Hepatocyte (in vitro differentiated cells): Measurements from ENCODE around the gene CMTM5. TPM values are rescaled to one million over a fixed set of nuclear protein-coding genes. Genes with fewer than 3 reads are reported as not detected.

Experiments used
- DNase-seq: peaks from one replicate; pipeline ENCODE4 v3.0.0-alpha.2; 2016; ENCODE audit warnings: low spot score
- H2AFZ ChIP-seq: fragments of 200-600 bp; sonication (generic); 2 replicates; pipeline ENCODE4 v1.6.0; 2016; ENCODE audit warnings: antibody characterized with exemption, mild to moderate bottlenecking
- H3K27ac ChIP-seq: fragments of 200-600 bp; sonication (generic); 2 replicates; pipeline ENCODE4 v1.5.1; 2016; ENCODE audit warnings: mild to moderate bottlenecking
- H3K27me3 ChIP-seq: fragments of 200-600 bp; sonication (generic); 2 replicates; pipeline ENCODE4 v1.6.1; 2016
- H3K36me3 ChIP-seq: fragments of 200-600 bp; sonication (generic); replicated peaks from 2 replicates; pipeline ENCODE4 v1.5.1; 2016; ENCODE audit warnings: low read depth; ENCODE audit not compliant: insufficient read depth
- H3K4me1 ChIP-seq: fragments of 200-600 bp; sonication (generic); 2 replicates; pipeline ENCODE4 v1.5.1; 2016; ENCODE audit warnings: mild to moderate bottlenecking, moderate library complexity; ENCODE audit not compliant: insufficient read depth
- H3K4me2 ChIP-seq: fragments of 200-600 bp; sonication (generic); 2 replicates; pipeline ENCODE4 v1.6.0; 2016
- H3K4me3 ChIP-seq: fragments of 200-600 bp; sonication (generic); 2 replicates; pipeline ENCODE4 v1.5.1; 2016; ENCODE audit warnings: mild to moderate bottlenecking
- H3K79me2 ChIP-seq: fragments of 200-600 bp; sonication (generic); 2 replicates; pipeline ENCODE4 v1.6.0; 2017; ENCODE audit warnings: mild to moderate bottlenecking
- H3K9me2 ChIP-seq: fragments of 200-600 bp; sonication (generic); replicated peaks from 2 replicates; pipeline ENCODE4 v1.6.0; 2017; ENCODE audit warnings: mild to moderate bottlenecking; ENCODE audit not compliant: insufficient read depth
- H3K9me3 ChIP-seq: fragments of 200-600 bp; sonication (generic); 2 replicates; pipeline ENCODE4 v1.5.1; 2016; ENCODE audit warnings: low read depth, mild to moderate bottlenecking
- H4K20me1 ChIP-seq: fragments of 200-600 bp; sonication (generic); 2 replicates; pipeline ENCODE4 v1.6.0; 2016; ENCODE audit warnings: mild to moderate bottlenecking; ENCODE audit not compliant: insufficient read depth, poor library complexity, severe bottlenecking
- EZH2 ChIP-seq: fragments of 200-600 bp; sonication (generic); IDR thresholded peaks from 2 replicates; pipeline ENCODE4 v1.6.1; 2016; ENCODE audit warnings: antibody characterized with exemption, mild to moderate bottlenecking, borderline replicate concordance
- EZH2phosphoT487 ChIP-seq: fragments of 200-600 bp; sonication (generic); IDR thresholded peaks from one replicate; pipeline ENCODE4 v1.6.1; 2018; ENCODE audit warnings: antibody characterized with exemption, mild to moderate bottlenecking, low read depth, moderate library complexity; ENCODE audit not compliant: unreplicated experiment, severe bottlenecking
- WGBS: methylation state at CpG from one replicate; pipeline ENCODE4 v1.1.6; 2016; ENCODE audit warnings: low lambda C conversion rate; ENCODE audit errors: missing lambda C conversion rate; 5-methylcytosine and 5-hydroxymethylcytosine counted together
- polyA plus RNA-seq: library from polyadenylated mRNA; unstranded; fragments of >200 nt; fragmentation: Nextera tagmentation; extraction: Ambion mirVana; gene quantifications from 2 replicates; pipeline ENCODE4 v1.2.1, GENCODE V29; 2016
- total RNA-seq: library from RNA; depleted of rRNA; stranded (reverse); fragments of >200 nt; gene quantifications from 2 replicates; pipeline ENCODE4 v1.2.3, GENCODE V29; 2014
- TF ChIP-seq, protein P1 (sequence below): fragments of 200-600 bp; sonication (generic); IDR thresholded peaks from 2 replicates; pipeline ENCODE4 v1.5.1; 2016; ENCODE audit warnings: antibody characterized with exemption, mild to moderate bottlenecking; ENCODE audit not compliant: poor library complexity

CMTM5 gene
- total and polyA plus RNA-seq, 2 experiments from 2014 or later: 0.28 TPM; not detected in 1

DNA sequence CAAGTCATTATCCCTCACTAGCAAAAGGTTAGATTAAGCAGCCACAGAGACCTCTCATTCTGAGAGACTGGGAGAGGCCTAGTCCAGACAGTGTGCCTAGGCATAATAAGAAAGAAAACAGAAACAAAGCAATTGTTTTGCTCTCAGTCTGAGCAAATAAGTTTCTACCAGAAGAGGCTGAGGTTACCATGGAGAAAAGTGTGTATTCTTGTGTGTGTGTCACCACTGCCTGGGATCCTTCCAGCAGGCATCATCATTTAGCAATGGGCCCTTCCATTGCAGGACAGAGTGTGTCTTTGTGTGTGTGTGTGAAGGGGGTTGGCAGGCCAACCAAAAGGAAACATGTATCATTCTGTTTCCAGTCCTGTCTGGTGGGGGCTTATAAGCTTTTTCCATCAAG is 15.5 kb upstream of the CMTM5 start:
- H3K9me2 ChIP-seq: no peaks in the 10 kb centered on the region
- peaks cover 45% of the 10 kb centered on the region for H3K79me2 ChIP-seq
- no peak overlapping the region for H3K4me3 ChIP-seq
- H3K4me2 ChIP-seq: no peak overlapping the region
- H3K4me1 ChIP-seq: peaks cover 7% of the 10 kb centered on the region
- TF ChIP-seq EZH2 (no peak), EZH2phosphoT487 (no peak)
- TF ChIP-seq, protein P1, sequence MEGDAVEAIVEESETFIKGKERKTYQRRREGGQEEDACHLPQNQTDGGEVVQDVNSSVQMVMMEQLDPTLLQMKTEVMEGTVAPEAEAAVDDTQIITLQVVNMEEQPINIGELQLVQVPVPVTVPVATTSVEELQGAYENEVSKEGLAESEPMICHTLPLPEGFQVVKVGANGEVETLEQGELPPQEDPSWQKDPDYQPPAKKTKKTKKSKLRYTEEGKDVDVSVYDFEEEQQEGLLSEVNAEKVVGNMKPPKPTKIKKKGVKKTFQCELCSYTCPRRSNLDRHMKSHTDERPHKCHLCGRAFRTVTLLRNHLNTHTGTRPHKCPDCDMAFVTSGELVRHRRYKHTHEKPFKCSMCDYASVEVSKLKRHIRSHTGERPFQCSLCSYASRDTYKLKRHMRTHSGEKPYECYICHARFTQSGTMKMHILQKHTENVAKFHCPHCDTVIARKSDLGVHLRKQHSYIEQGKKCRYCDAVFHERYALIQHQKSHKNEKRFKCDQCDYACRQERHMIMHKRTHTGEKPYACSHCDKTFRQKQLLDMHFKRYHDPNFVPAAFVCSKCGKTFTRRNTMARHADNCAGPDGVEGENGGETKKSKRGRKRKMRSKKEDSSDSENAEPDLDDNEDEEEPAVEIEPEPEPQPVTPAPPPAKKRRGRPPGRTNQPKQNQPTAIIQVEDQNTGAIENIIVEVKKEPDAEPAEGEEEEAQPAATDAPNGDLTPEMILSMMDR: no peak
- no peak for DNase-seq
- no peaks in the 10 kb centered on the region for H3K27me3 ChIP-seq
- H3K27ac ChIP-seq: no peak overlapping the region
- no peaks in the 10 kb centered on the region for H3K9me3 ChIP-seq
- no peaks in the 10 kb centered on the region for H3K36me3 ChIP-seq
- H2AFZ ChIP-seq: no peak overlapping the region
- H4K20me1 ChIP-seq: peaks cover 14% of the 10 kb centered on the region

DNA sequence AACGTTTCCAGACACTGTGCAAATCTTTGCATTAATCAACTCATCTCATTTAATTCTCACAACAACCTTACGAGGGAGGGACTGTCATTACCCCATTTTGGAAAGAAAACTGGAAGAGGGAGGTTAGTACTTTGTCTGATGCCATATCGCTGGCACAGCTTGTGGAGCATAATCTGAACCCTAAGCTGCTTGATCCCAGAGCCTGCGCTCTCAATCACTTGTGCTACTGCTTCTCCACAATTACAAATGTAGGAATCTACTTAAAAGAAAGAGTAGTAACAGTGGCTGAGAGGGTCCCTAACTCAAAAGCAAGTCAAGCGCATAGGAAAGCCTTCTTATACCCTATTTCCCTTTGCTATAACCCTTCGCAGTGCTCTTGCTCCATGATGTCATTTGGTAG is 15.1 kb upstream of the CMTM5 start:
- no peak for DNase-seq
- peaks cover 8% of the 10 kb centered on the region for H3K4me1 ChIP-seq
- peaks cover 14% of the 10 kb centered on the region for H4K20me1 ChIP-seq
- no peak overlapping the region for H3K4me2 ChIP-seq
- no peak overlapping the region for H2AFZ ChIP-seq
- peaks cover 45% of the 10 kb centered on the region for H3K79me2 ChIP-seq
- H3K27me3 ChIP-seq: no peaks in the 10 kb centered on the region
- H3K4me3 ChIP-seq: no peak overlapping the region
- H3K9me2 ChIP-seq: no peaks in the 10 kb centered on the region
- 87% methylated on average over 6 of the region's 6 CpGs for WGBS
- no peaks in the 10 kb centered on the region for H3K36me3 ChIP-seq
- TF ChIP-seq, protein P1: no peak
- no peak for TF ChIP-seq EZH2
- no peak for TF ChIP-seq EZH2phosphoT487
- H3K9me3 ChIP-seq: no peaks in the 10 kb centered on the region
- H3K27ac ChIP-seq: no peak overlapping the region

DNA sequence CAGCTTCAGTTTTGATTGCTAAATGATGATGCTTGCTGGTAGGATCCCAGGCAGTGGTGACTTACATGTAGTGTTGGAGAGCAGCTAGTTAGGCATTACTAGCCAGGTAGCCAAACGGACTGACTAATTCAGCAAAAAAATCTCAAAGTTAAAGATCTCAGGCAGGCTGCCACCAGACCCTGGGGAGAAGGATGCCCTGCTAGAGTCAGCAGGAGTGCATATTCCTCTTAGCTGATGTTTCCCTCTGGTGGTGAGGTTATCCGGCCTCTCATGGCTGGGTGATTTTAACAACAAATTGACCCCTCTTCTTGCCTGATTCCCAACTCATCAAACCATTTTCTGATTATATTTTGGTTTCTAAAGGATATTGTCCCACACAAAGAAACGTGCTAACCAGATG is 14.6 kb upstream of the CMTM5 start:
- no peak overlapping the region for H3K27ac ChIP-seq

More for the DNA sequence above, 14.6 kb upstream of the CMTM5 start:
- H3K36me3 ChIP-seq: no peaks in the 10 kb centered on the region
- no peak for TF ChIP-seq EZH2phosphoT487
- TF ChIP-seq EZH2: no peak
- TF ChIP-seq, protein P1: peak; percentile 10
- no peak overlapping the region for H3K4me3 ChIP-seq
- no peaks in the 10 kb centered on the region for H3K9me2 ChIP-seq
- 77% methylated on average over 3 of the region's 3 CpGs for WGBS
- H3K79me2 ChIP-seq: peaks cover 45% of the 10 kb centered on the region
- H4K20me1 ChIP-seq: peaks cover 14% of the 10 kb centered on the region
- H3K27me3 ChIP-seq: no peaks in the 10 kb centered on the region
- no peak overlapping the region for H3K4me2 ChIP-seq
- no peaks in the 10 kb centered on the region for H3K9me3 ChIP-seq
- no peak overlapping the region for H2AFZ ChIP-seq
- no peak for DNase-seq
- H3K4me1 ChIP-seq: peaks cover 12% of the 10 kb centered on the region
